ENCODE data around the gene PATJ.

- TF ChIP-seq CTCF (IDR thresholded peaks at IDR 0.05; ENCODE audit: insufficient read depth, low read length, poor library complexity, severe bottlenecking) (no peak), EZH2phosphoT487 (conservative IDR thresholded peaks at IDR 0.05; ENCODE audit: low read length) (no peak)
Measured at GRCh38 chr1:61711969-61712368, 30.3 kb upstream of the PATJ start.

Measured in SU-DHL-6 (cell line).